ENCODE data around the gene WHAMM.
"Not testable (repeated sequence)": the region's sequence is repeated elsewhere in the genome, so short reads cannot be mapped to it uniquely, and the experiment has no call there.

WHAMM gene

GRCh38 chr15:82803793-82804574 is 5.4 kb upstream of the WHAMM start:
- no peak for DNase-seq

GRCh38 chr15:82804575-82804949 is 4.9 kb upstream of the WHAMM start:
- DNase-seq: no peak

GRCh38 chr15:82805994-82806406 is 3.4 kb upstream of the WHAMM start, which contains the start of gene FSD2:
Gene FSD2, minus strand, starts transcription at chr15:82806069. Its CDS starts 18,679 bp downstream, at chr15:82787390.
- DNase-seq: peak; percentile 50

- no peak for DNase-seq
These were observed 1.4 kb upstream of the WHAMM start for GRCh38 chr15:82807920-82808633.

- no peak for DNase-seq
These were observed 790 bp upstream of the WHAMM start for GRCh38 chr15:82808634-82809041.

- peak; percentile 50 for DNase-seq
These were observed 847 bp downstream of the WHAMM start for GRCh38 chr15:82810061-82810889.

- no peak for DNase-seq
These were observed 1.5 kb downstream of the WHAMM start for GRCh38 chr15:82810890-82811426.

- DNase-seq: no peak
These were observed 3.6 kb downstream of the WHAMM start for GRCh38 chr15:82812994-82813393.

GRCh38 chr15:82820128-82820527 is 10.7 kb downstream of the WHAMM start:
- DNase-seq: no peak

GRCh38 chr15:82821396-82821795 is 12.0 kb downstream of the WHAMM start:
- DNase-seq: not testable (repeated sequence)

GRCh38 chr15:82821851-82822250 is 12.4 kb downstream of the WHAMM start:
- not testable (repeated sequence) for DNase-seq

GRCh38 chr15:82823049-82823448 is 13.6 kb downstream of the WHAMM start:
- DNase-seq: no peak

- no peak for DNase-seq
These were observed 18.6 kb downstream of the WHAMM start for GRCh38 chr15:82828075-82828474.

- DNase-seq: no peak
These were observed 19.8 kb downstream of the WHAMM start for GRCh38 chr15:82829234-82829633.

- DNase-seq: no peak
These were observed 21.2 kb downstream of the WHAMM start for GRCh38 chr15:82830427-82831173.

- DNase-seq: no peak
These were observed 22.6 kb downstream of the WHAMM start for GRCh38 chr15:82831894-82832600.

- DNase-seq: no peak
These were observed 23.4 kb downstream of the WHAMM start for GRCh38 chr15:82832601-82833361.

GRCh38 chr15:82833362-82833682 is 23.9 kb downstream of the WHAMM start:
- DNase-seq: no peak

- no peak for DNase-seq
These were observed 26.0 kb downstream of the WHAMM start for GRCh38 chr15:82835391-82835917.

GRCh38 chr15:82838096-82838735 is 28.8 kb downstream of the WHAMM start:
- DNase-seq: no peak

All from right hindlimb (tissue), 1 donor.